Measurements from ENCODE around the gene PCDHA2.
"Not testable (repeated sequence)": the region's sequence is repeated elsewhere in the genome, so short reads cannot be mapped to it uniquely, and the experiment has no call there.

The PCDHA2 gene

GRCh38 chr5:140821375-140822280 is 27.0 kb downstream of the PCDHA2 start, which contains the start of gene PCDHA5:
Gene PCDHA5, plus strand, starts transcription at chr5:140821613.
- DNase-seq, result no peak

GRCh38 chr5:140822281-140822629 is 27.6 kb downstream of the PCDHA2 start:
- DNase-seq, result no peak

- DNase-seq, result not testable (repeated sequence)
Measured at GRCh38 chr5:140822969-140823368, 28.3 kb downstream of the PCDHA2 start.

GRCh38 chr5:140823475-140823874 is 28.8 kb downstream of the PCDHA2 start:
- no peak for DNase-seq

- no peak for DNase-seq
Measured at GRCh38 chr5:140827704-140828361, 33.2 kb downstream of the PCDHA2 start, which contains the start of gene PCDHA6. Gene PCDHA6, plus strand, starts transcription at chr5:140827960. Its CDS starts 132 bp downstream, at chr5:140828092.

- DNase-seq, result no peak
Measured at GRCh38 chr5:140828362-140828737, 33.7 kb downstream of the PCDHA2 start.

GRCh38 chr5:140829511-140830501 is 35.2 kb downstream of the PCDHA2 start:
- not testable (repeated sequence) for DNase-seq

- no peak for DNase-seq
Measured at GRCh38 chr5:140833993-140834392, 39.3 kb downstream of the PCDHA2 start, which contains the start of gene PCDHA7. Gene PCDHA7, plus strand, starts transcription at chr5:140834269. Its CDS starts 115 bp downstream, at chr5:140834384.

GRCh38 chr5:140834439-140835008 is 39.9 kb downstream of the PCDHA2 start:
- not testable (repeated sequence) for DNase-seq

- DNase-seq, result no peak
Measured at GRCh38 chr5:140835622-140836510, 41.2 kb downstream of the PCDHA2 start.

GRCh38 chr5:140840978-140841962 is 46.6 kb downstream of the PCDHA2 start, which contains the start of gene PCDHA8:
Gene PCDHA8, plus strand, starts transcription at chr5:140841187. Its CDS starts 135 bp downstream, at chr5:140841322.
- DNase-seq, result peak in 1 of 2 donors; percentile 1

GRCh38 chr5:140842798-140843733 is 48.4 kb downstream of the PCDHA2 start:
- no peak for DNase-seq

Measured in CD4-positive, alpha-beta T cell treated with Interleukin-4 for 1 hour (primary cell).